Natural killer cell treated with Interleukin-12 subunit alpha and Interleukin-12 subunit beta and Interleukin-15 and Interleukin-18, amount 100 ng/mL, for 72 hours (primary cell): ENCODE data around the gene ACER2. TPM values are rescaled to one million over a fixed set of nuclear protein-coding genes. Genes with fewer than 3 reads are reported as not detected.

ENCODE experiments used
- ATAC-seq, 2 donors: fragments of 150-1000 bp; cut with Tn5 transposase in 1 of 2; sonication (Bioruptor Pico), chemical (Tn5 transposase) in 1 of 2; 2 replicates each; pipeline ENCODE4 v1.10.0; 2021
- DNase-seq: peaks from one replicate; pipeline ENCODE4 v3.0.0; 2022; ENCODE audit warnings: low spot score
- H3K27ac Mint-ChIP-seq, 2 donors: 1 replicate in 1 of 2; 2 replicates in 1 of 2; pipeline ENCODE4 v1.8.0; 2022; ENCODE audit warnings: mixed read lengths in 2 of 2, mild to moderate bottlenecking in 1 of 2, moderate library complexity in 1 of 2
- H3K27me3 Mint-ChIP-seq, 2 donors: 1 replicate in 1 of 2; 2 replicates in 1 of 2; pipeline ENCODE4 v1.8.0; 2022; ENCODE audit warnings: mixed read lengths in 2 of 2
- H3K36me3 Mint-ChIP-seq: one replicate; pipeline ENCODE4 v1.8.0; 2022; ENCODE audit warnings: mixed read lengths
- H3K4me1 Mint-ChIP-seq, 2 donors: 1 replicate in 1 of 2; 2 replicates in 1 of 2; pipeline ENCODE4 v1.8.0; 2022; ENCODE audit warnings: low read depth in 2 of 2, mixed read lengths in 2 of 2, mild to moderate bottlenecking in 1 of 2
- H3K4me3 Mint-ChIP-seq: one replicate; pipeline ENCODE4 v1.8.0; 2022; ENCODE audit warnings: mixed read lengths
- H3K9me3 Mint-ChIP-seq: 2 replicates; pipeline ENCODE4 v1.8.0; 2022; ENCODE audit warnings: mixed read lengths
- total RNA-seq, 2 donors: library from RNA; stranded (reverse); gene quantifications; one replicate each; pipeline ENCODE4 v1.2.3, GENCODE V29; 2022

Gene ACER2
- total RNA-seq, 2 donors from 2014 or later: 0.90 to 2.6 TPM

GRCh38 chr9:19492775-19493173 is 84.0 kb downstream of the ACER2 start:
- Mint-ChIP-seq H3K4me1 (peaks cover 10 to 17% of the 10 kb centered on the region in 2 donors), H3K27me3 (peaks cover 7 to 18% of the 10 kb centered on the region in 2 donors), H3K9me3 (no peaks in the 10 kb centered on the region), H3K27ac (no peak overlapping the region), H3K4me3 (no peak overlapping the region), H3K36me3 (no peaks in the 10 kb centered on the region)
- ATAC-seq: no peak
- DNase-seq: no peak

- no peak for ATAC-seq
- peaks cover 10 to 17% of the 10 kb centered on the region in 2 donors for H3K4me1 Mint-ChIP-seq
- no peaks in the 10 kb centered on the region for H3K9me3 Mint-ChIP-seq
- peaks cover 7 to 18% of the 10 kb centered on the region in 2 donors for H3K27me3 Mint-ChIP-seq
- H3K4me3 Mint-ChIP-seq: peak overlapping the region; percentile 5
- DNase-seq: no peak
- H3K36me3 Mint-ChIP-seq: no peaks in the 10 kb centered on the region
- no peak overlapping the region for H3K27ac Mint-ChIP-seq
These were observed 84.5 kb downstream of the ACER2 start for GRCh38 chr9:19493174-19493811.

GRCh38 chr9:19493876-19494275 is 85.1 kb downstream of the ACER2 start:
- Mint-ChIP-seq H3K4me3 (peak overlapping the region; percentile 5), H3K27ac (no peak overlapping the region), H3K9me3 (no peaks in the 10 kb centered on the region), H3K27me3 (peaks cover 7 to 18% of the 10 kb centered on the region in 2 donors), H3K4me1 (peaks cover 10 to 17% of the 10 kb centered on the region in 2 donors), H3K36me3 (no peaks in the 10 kb centered on the region)
- DNase-seq: no peak
- ATAC-seq: no peak

GRCh38 chr9:19495186-19496028 is 86.6 kb downstream of the ACER2 start:
- H3K4me3 Mint-ChIP-seq: no peak overlapping the region
- DNase-seq: no peak
- no peak overlapping the region for H3K27ac Mint-ChIP-seq
- peaks cover 7 to 18% of the 10 kb centered on the region in 2 donors for H3K27me3 Mint-ChIP-seq
- H3K9me3 Mint-ChIP-seq: no peaks in the 10 kb centered on the region
- peaks cover 10 to 17% of the 10 kb centered on the region in 2 donors for H3K4me1 Mint-ChIP-seq
- ATAC-seq: no peak
- no peaks in the 10 kb centered on the region for H3K36me3 Mint-ChIP-seq

- ATAC-seq: no peak
- no peak overlapping the region for H3K4me3 Mint-ChIP-seq
- no peak for DNase-seq
- H3K27me3 Mint-ChIP-seq: peaks cover 15 to 22% of the 10 kb centered on the region in 2 donors
- H3K9me3 Mint-ChIP-seq: no peaks in the 10 kb centered on the region
- peaks cover 10 to 17% of the 10 kb centered on the region in 2 donors for H3K4me1 Mint-ChIP-seq
- H3K27ac Mint-ChIP-seq: no peak overlapping the region
- H3K36me3 Mint-ChIP-seq: no peaks in the 10 kb centered on the region
These were observed 87.7 kb downstream of the ACER2 start for GRCh38 chr9:19496321-19497050.

GRCh38 chr9:19497276-19497675 is 88.5 kb downstream of the ACER2 start:
- no peaks in the 10 kb centered on the region for H3K9me3 Mint-ChIP-seq
- H3K4me1 Mint-ChIP-seq: peaks cover 10 to 17% of the 10 kb centered on the region in 2 donors
- no peak for ATAC-seq
- H3K27me3 Mint-ChIP-seq: peaks cover 20 to 26% of the 10 kb centered on the region in 2 donors
- H3K27ac Mint-ChIP-seq: no peak overlapping the region
- no peak for DNase-seq
- H3K4me3 Mint-ChIP-seq: no peak overlapping the region
- no peaks in the 10 kb centered on the region for H3K36me3 Mint-ChIP-seq

- Mint-ChIP-seq H3K36me3 (no peaks in the 10 kb centered on the region), H3K9me3 (no peaks in the 10 kb centered on the region), H3K4me3 (no peak overlapping the region), H3K4me1 (peaks cover 8 to 12% of the 10 kb centered on the region in 2 donors), H3K27me3 (peaks cover 20 to 28% of the 10 kb centered on the region in 2 donors), H3K27ac (no peak overlapping the region)
- no peak for DNase-seq
- no peak for ATAC-seq
These were observed 89.2 kb downstream of the ACER2 start for GRCh38 chr9:19498015-19498414.

Other genes with a start within 250 kb of the ACER2 start
- 10 to 100 TPM; 31.8 to 36.5 TPM for gene DENND4C, start 178.3 kb upstream of the ACER2 start, total RNA-seq
- 1,000 to 10,000 TPM; 1,327 to 1,852 TPM for gene RPS6, start 28.8 kb upstream of the ACER2 start, total RNA-seq